H1 (cell line): ENCODE data around the gene OR2L13. TPM values are rescaled to one million over a fixed set of nuclear protein-coding genes. Genes with fewer than 3 reads are reported as not detected.

Experiments used
- CTCF ChIA-PET: fragments of 300-600 bp; sonication (Branson Sonifier 250); formaldehyde crosslinking; loops from one replicate; lab custom pipeline; 2021; ENCODE audit not compliant: partially characterized antibody; lab: Charles Lee
- POLR2A ChIA-PET: fragments of 300-600 bp; sonication (Branson Sonifier 250); formaldehyde crosslinking; loops from one replicate; lab custom pipeline; 2021; ENCODE audit warnings: inconsistent platforms; ENCODE audit not compliant: partially characterized antibody; lab: Charles Lee
- DNase-seq, 2 experiments: peaks; one replicate each; pipeline versions ENCODE4 v3.0.0 to v3.0.0-alpha.2; 2010 to 2022; ENCODE audit warnings: low spot score in 2 of 2, low read depth in 1 of 2, mixed read lengths in 1 of 2
- FAIRE-seq: peaks from 2 replicates; lab custom pipeline; 2011; peaks lifted over from hg19 to GRCh38; lab: Jason Lieb, UNC
- H2AFZ ChIP-seq: 2 replicates; pipeline ENCODE4 v1.8.1; 2012; ENCODE audit warnings: low read length, inconsistent platforms
- H2AK5ac ChIP-seq: 2 replicates; pipeline ENCODE4 v1.6.1; 2013; ENCODE audit warnings: low read depth, low read length
- H2BK120ac ChIP-seq: replicated peaks from 2 replicates; pipeline ENCODE3; 2013; ENCODE audit warnings: low read depth, low read length, inconsistent platforms
- H2BK12ac ChIP-seq: 2 replicates; pipeline ENCODE4 v1.6.1; 2013; ENCODE audit warnings: low read depth, low read length
- H2BK15ac ChIP-seq: 2 replicates; pipeline ENCODE4 v1.6.1; 2013; ENCODE audit warnings: low read length
- H2BK20ac ChIP-seq: 2 replicates; pipeline ENCODE4 v1.6.1; 2013; ENCODE audit warnings: low read length
- H2BK5ac ChIP-seq: 2 replicates; pipeline ENCODE4 v1.6.1; 2013; ENCODE audit warnings: low read depth, low read length
- H3K14ac ChIP-seq: 2 replicates; pipeline ENCODE4 v1.6.1; 2013; ENCODE audit warnings: inconsistent platforms; ENCODE audit not compliant: insufficient read length
- H3K18ac ChIP-seq: 2 replicates; pipeline ENCODE4 v1.6.1; 2013; ENCODE audit warnings: low read length; ENCODE audit errors: extremely low read depth
- H3K23ac ChIP-seq: 2 replicates; pipeline ENCODE4 v1.6.1; 2013; ENCODE audit warnings: inconsistent platforms; ENCODE audit not compliant: insufficient read length
- H3K23me2 ChIP-seq: 2 replicates; pipeline ENCODE4 v1.6.1; 2013; ENCODE audit warnings: low read depth, low read length
- H3K27ac ChIP-seq: 2 replicates; pipeline ENCODE4 v1.6.1; 2011; ENCODE audit warnings: low read depth, low read length, inconsistent platforms
- H3K27me3 ChIP-seq, 4 experiments: replicated peaks in 1 of 4; 1 replicate in 1 of 4; 2 replicates in 3 of 4; pipeline versions ENCODE4 v1.6.1 to v1.8.1; 2011 to 2013; ENCODE audit warnings: low read length in 3 of 4, mild to moderate bottlenecking in 3 of 4, inconsistent platforms in 2 of 4, mixed read lengths in 2 of 4, moderate library complexity in 1 of 4; ENCODE audit not compliant: control insufficient read depth in 3 of 4, insufficient read depth in 3 of 4; ENCODE audit errors: extremely low read depth in 1 of 4
- H3K36me3 ChIP-seq, 4 experiments: 2 replicates each; pipeline versions ENCODE4 v1.6.1 to v1.8.1; 2011 to 2013; ENCODE audit warnings: mild to moderate bottlenecking in 4 of 4, low read length in 3 of 4, moderate library complexity in 2 of 4, control low read depth in 1 of 4, inconsistent platforms in 1 of 4; ENCODE audit not compliant: insufficient read depth in 4 of 4, control insufficient read depth in 2 of 4
- H3K4ac ChIP-seq: replicated peaks from 2 replicates; pipeline ENCODE3; 2013; ENCODE audit warnings: low read length, low read depth, mixed read lengths, inconsistent platforms; ENCODE audit not compliant: insufficient read length
- H3K4me1 ChIP-seq, 4 experiments: replicated peaks in 1 of 4; 1 replicate in 1 of 4; 2 replicates in 3 of 4; pipeline versions ENCODE4 v1.6.1 to v1.8.1; 2011 to 2013; ENCODE audit warnings: low read length in 3 of 4, inconsistent platforms in 2 of 4, mixed read lengths in 1 of 4; ENCODE audit not compliant: insufficient read depth in 4 of 4, control insufficient read depth in 3 of 4
- H3K4me2 ChIP-seq, 2 experiments: 2 replicates each; pipeline versions ENCODE4 v1.6.1 to v1.8.1; 2011 to 2013; ENCODE audit warnings: low read depth in 2 of 2, low read length in 2 of 2, control low read depth in 1 of 2, inconsistent platforms in 1 of 2, mild to moderate bottlenecking in 1 of 2; ENCODE audit not compliant: insufficient read depth in 1 of 2
- H3K4me3 ChIP-seq, 4 experiments: fragments of 200-600, 300-600 bp in 1 of 4; sonication (generic), shearing (Covaris generic), sonication (Bioruptor Twin) in 1 of 4; 2 replicates each; pipeline versions ENCODE4 v1.5.1 to v1.8.1; 2011 to 2016; ENCODE audit warnings: low read length in 4 of 4, low read depth in 3 of 4, control low read depth in 2 of 4, inconsistent platforms in 2 of 4, mild to moderate bottlenecking in 2 of 4, mixed read lengths in 1 of 4, moderate library complexity in 1 of 4; ENCODE audit not compliant: insufficient read depth in 2 of 4; ENCODE audit errors: extremely low read depth in 1 of 4
- H3K56ac ChIP-seq: replicated peaks from 2 replicates; pipeline ENCODE3; 2013; ENCODE audit warnings: low read depth, mild to moderate bottlenecking, mixed read lengths, low read length, inconsistent platforms; ENCODE audit not compliant: insufficient read length
- H3K79me1 ChIP-seq: 2 replicates; pipeline ENCODE4 v1.6.1; 2013; ENCODE audit warnings: low read depth, low read length, control low read depth
- H3K79me2 ChIP-seq, 2 experiments: 2 replicates each; pipeline versions ENCODE4 v1.6.1 to v1.8.1; 2012 to 2013; ENCODE audit warnings: low read length in 2 of 2, mild to moderate bottlenecking in 2 of 2, inconsistent platforms in 1 of 2; ENCODE audit not compliant: insufficient read depth in 2 of 2, control insufficient read depth in 1 of 2
- H3K9ac ChIP-seq, 4 experiments: replicated peaks in 1 of 4; 1 replicate in 1 of 4; 2 replicates in 3 of 4; pipeline versions ENCODE4 v1.6.1 to v1.8.1; 2011 to 2013; ENCODE audit warnings: low read depth in 3 of 4, low read length in 3 of 4, control low read depth in 2 of 4, mild to moderate bottlenecking in 2 of 4, moderate library complexity in 2 of 4, inconsistent platforms in 1 of 4; ENCODE audit errors: extremely low read depth in 1 of 4
- H3K9me3 ChIP-seq, 2 experiments: 2 replicates each; pipeline versions ENCODE4 v1.6.1 to v1.8.1; 2012 to 2013; ENCODE audit warnings: mild to moderate bottlenecking in 2 of 2, moderate library complexity in 2 of 2, control low read depth in 1 of 2, inconsistent platforms in 1 of 2, low read depth in 1 of 2, low read length in 1 of 2, mixed read lengths in 1 of 2; ENCODE audit not compliant: insufficient read depth in 2 of 2
- H4K20me1 ChIP-seq, 2 experiments: replicated peaks in 1 of 2; 2 replicates each; pipeline versions ENCODE3 to v1.8.1; 2011 to 2013; ENCODE audit warnings: inconsistent platforms in 2 of 2, low read length in 2 of 2, mild to moderate bottlenecking in 1 of 2; ENCODE audit not compliant: insufficient read depth in 2 of 2, control insufficient read depth in 1 of 2
- H4K5ac ChIP-seq: 2 replicates; pipeline ENCODE4 v1.6.1; 2013; ENCODE audit warnings: low read length, low read depth, mixed read lengths, inconsistent platforms; ENCODE audit not compliant: insufficient read length
- H4K8ac ChIP-seq: 2 replicates; pipeline ENCODE4 v1.8.0; 2013; ENCODE audit warnings: mild to moderate bottlenecking, moderate library complexity, low read length, inconsistent platforms; ENCODE audit not compliant: insufficient read depth; ENCODE audit errors: extremely low read depth
- H4K91ac ChIP-seq: replicated peaks from 2 replicates; pipeline ENCODE3; 2013; ENCODE audit warnings: low read length, mixed read lengths, inconsistent platforms; ENCODE audit not compliant: insufficient read length
- CEBPB ChIP-seq: IDR thresholded peaks from 2 replicates; pipeline ENCODE4 v1.6.1; 2012; ENCODE audit warnings: low read depth, low read length
- CHD1 ChIP-seq: IDR thresholded peaks from 2 replicates; pipeline ENCODE4 v1.6.1; 2012; ENCODE audit warnings: low read depth, low read length, improper control_type of control experiment
- GABPA ChIP-seq: IDR thresholded peaks from 2 replicates; pipeline ENCODE4 v1.6.1; 2011; ENCODE audit warnings: mild to moderate bottlenecking, low read length, moderate library complexity, borderline replicate concordance; ENCODE audit not compliant: insufficient read depth
- GTF2F1 ChIP-seq: IDR thresholded peaks from 2 replicates; pipeline ENCODE4 v1.6.1; 2012; ENCODE audit warnings: low read depth, low read length, improper control_type of control experiment, borderline replicate concordance
- JUND ChIP-seq: IDR thresholded peaks from 2 replicates; pipeline ENCODE4 v1.6.1; 2011; ENCODE audit warnings: mild to moderate bottlenecking, improper control_type of control experiment, low read length
- RBBP5 ChIP-seq: IDR thresholded peaks from 2 replicates; pipeline ENCODE4 v1.7.1; 2012; ENCODE audit warnings: low read depth, mild to moderate bottlenecking, inconsistent platforms, low read length, moderate library complexity, borderline replicate concordance
- SAP30 ChIP-seq: fragments of 300-600 bp; sonication (generic); IDR thresholded peaks from 2 replicates; pipeline ENCODE4 v1.7.1; 2012; ENCODE audit warnings: low read length, moderate library complexity, mild to moderate bottlenecking, inconsistent platforms; ENCODE audit not compliant: insufficient read depth, insufficient replicate concordance
- SP2 ChIP-seq: IDR thresholded peaks from 2 replicates; pipeline ENCODE4 v1.6.1; 2012; ENCODE audit warnings: mild to moderate bottlenecking, low read length, inconsistent platforms
- TCF12 ChIP-seq: IDR thresholded peaks from 2 replicates; pipeline ENCODE4 v1.6.1; 2011; ENCODE audit warnings: low read depth, mild to moderate bottlenecking, low read length
- WGBS, 2 experiments: shearing (Covaris generic) in 1 of 2; methylation state at CpG; one replicate each; pipeline versions ENCODE4 v1.1.6 to v1.1.7; 2013 to 2015; ENCODE audit warnings: low lambda C conversion rate in 2 of 2, mixed read lengths in 2 of 2, inconsistent platforms in 1 of 2, low coverage in 1 of 2, missing lambda C conversion rate in 1 of 2; ENCODE audit not compliant: insufficient replicate concordance in 2 of 2, insufficient coverage in 1 of 2, insufficient read length in 1 of 2; ENCODE audit errors: extremely low coverage in 1 of 2, missing lambda C conversion rate in 1 of 2; 5-methylcytosine and 5-hydroxymethylcytosine counted together
- polyA plus RNA-seq, 7 experiments: library from polyadenylated mRNA; depleted of rRNA in 3 of 7; stranded (reverse) in 5 of 7; unstranded in 2 of 7; fragments of >200 nt in 5 of 7; fragments of 200-250 nt in 2 of 7; gene quantifications; 1 replicate in 5 of 7; 2 replicates in 1 of 7; 4 replicates in 1 of 7; pipeline versions ENCODE4 v1.2.1 to v1.2.3, GENCODE V29; 2011 to 2013; ENCODE audit warnings: missing spikeins in 2 of 7, mixed read lengths in 2 of 7
- total RNA-seq: library from RNA; stranded (reverse); fragmentation: NEBNext Ultra II Directional; extraction: Animal tissue kit (Norgen Biotek cat#: 25700); gene quantifications from 2 replicates; pipeline ENCODE4 v1.2.1, GENCODE V29; 2021
- TF ChIP-seq, protein P1 (sequence below): IDR thresholded peaks from 2 replicates; pipeline ENCODE4 v1.6.1; 2011; ENCODE audit warnings: low read length, improper control_type of control experiment
- TF ChIP-seq, protein P2 (sequence below): IDR thresholded peaks from 2 replicates; pipeline ENCODE4 v1.6.1; 2012; ENCODE audit warnings: inconsistent platforms

The OR2L13 gene
- total and polyA plus RNA-seq, 2 of the 8 experiments (the other 6 are each of a cell fraction or from before 2014, with no cell fraction given) = not detected

DNA sequence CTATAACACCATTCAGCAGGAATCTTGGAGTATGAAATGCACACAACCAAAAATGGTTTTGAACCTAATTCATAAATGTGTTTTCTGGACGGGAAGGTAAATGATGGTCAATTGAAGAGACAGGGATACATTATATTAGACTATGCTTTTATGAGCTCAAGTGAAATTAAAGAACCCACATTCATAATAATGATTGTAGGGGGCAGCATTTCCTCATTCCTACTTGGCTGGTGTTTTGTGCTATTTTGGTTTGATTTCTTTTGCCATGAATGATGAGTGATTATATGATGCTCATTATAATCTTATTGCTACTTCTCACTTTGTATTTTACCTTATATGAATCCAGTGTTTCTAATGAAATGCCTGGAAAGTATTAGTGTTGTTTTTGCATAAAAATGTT lies 48.0 kb upstream of the OR2L13 start:
- TF ChIP-seq SAP30 = no peak
- TF ChIP-seq GABPA = no peak
- TF ChIP-seq CHD1 = no peak
- no peak for TF ChIP-seq SP2
- TF ChIP-seq CEBPB = no peak
- TF ChIP-seq, protein P1, sequence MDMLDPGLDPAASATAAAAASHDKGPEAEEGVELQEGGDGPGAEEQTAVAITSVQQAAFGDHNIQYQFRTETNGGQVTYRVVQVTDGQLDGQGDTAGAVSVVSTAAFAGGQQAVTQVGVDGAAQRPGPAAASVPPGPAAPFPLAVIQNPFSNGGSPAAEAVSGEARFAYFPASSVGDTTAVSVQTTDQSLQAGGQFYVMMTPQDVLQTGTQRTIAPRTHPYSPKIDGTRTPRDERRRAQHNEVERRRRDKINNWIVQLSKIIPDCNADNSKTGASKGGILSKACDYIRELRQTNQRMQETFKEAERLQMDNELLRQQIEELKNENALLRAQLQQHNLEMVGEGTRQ = no peak
- TF ChIP-seq RBBP5 = no peak
- TF ChIP-seq JUND = no peak
- TF ChIP-seq GTF2F1 = no peak
- TF ChIP-seq TCF12 = no peak
- TF ChIP-seq, protein P2, sequence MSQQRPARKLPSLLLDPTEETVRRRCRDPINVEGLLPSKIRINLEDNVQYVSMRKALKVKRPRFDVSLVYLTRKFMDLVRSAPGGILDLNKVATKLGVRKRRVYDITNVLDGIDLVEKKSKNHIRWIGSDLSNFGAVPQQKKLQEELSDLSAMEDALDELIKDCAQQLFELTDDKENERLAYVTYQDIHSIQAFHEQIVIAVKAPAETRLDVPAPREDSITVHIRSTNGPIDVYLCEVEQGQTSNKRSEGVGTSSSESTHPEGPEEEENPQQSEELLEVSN = no peak
- TF ChIP-seq, all 59 proteins: peak for 0

More for the DNA sequence above, 48.0 kb upstream of the OR2L13 start:
- H2BK5ac ChIP-seq = no peak overlapping the region
- no peaks in the 10 kb centered on the region for H4K20me1 ChIP-seq
- H4K91ac ChIP-seq = no peak overlapping the region
- H2AFZ ChIP-seq = no peak overlapping the region
- no peak overlapping the region for H3K14ac ChIP-seq
- no peaks in the 10 kb centered on the region for H3K36me3 ChIP-seq
- no peak overlapping the region for H4K8ac ChIP-seq
- ChIA-PET CTCF (no interaction called here), POLR2A (no interaction called here)
- no peak overlapping the region for H3K18ac ChIP-seq
- H3K9me3 ChIP-seq = peaks cover 49 to 56% of the 10 kb centered on the region in 2 experiments
- FAIRE-seq (no peak), DNase-seq (no peak)
- no peaks in the 10 kb centered on the region for H3K4me1 ChIP-seq
- WGBS, 2 experiments = 94% methylated on average over 1 of the region's 1 CpG; no CpG with 5 or more reads in 1 of the 2 experiments
- no peak overlapping the region for H3K4me3 ChIP-seq
- no peaks in the 10 kb centered on the region for H3K79me2 ChIP-seq
- no peak overlapping the region for H4K5ac ChIP-seq
- H3K23me2 ChIP-seq = no peaks in the 10 kb centered on the region
- no peak overlapping the region for H3K27ac ChIP-seq
- H2BK120ac ChIP-seq = no peak overlapping the region
- H3K4ac ChIP-seq = no peak overlapping the region
- no peak overlapping the region for H3K4me2 ChIP-seq
- H2AK5ac ChIP-seq = no peak overlapping the region
- H3K56ac ChIP-seq = no peak overlapping the region
- H2BK15ac ChIP-seq = no peak overlapping the region
- H3K27me3 ChIP-seq = no peaks in the 10 kb centered on the region
- no peaks in the 10 kb centered on the region for H3K79me1 ChIP-seq
- no peak overlapping the region for H3K9ac ChIP-seq
- no peak overlapping the region for H3K23ac ChIP-seq
- no peak overlapping the region for H2BK20ac ChIP-seq
- no peak overlapping the region for H2BK12ac ChIP-seq
